CD4-positive, alpha-beta T cell treated with Interleukin-2 at 100 ng/mL for 4 hours (primary cell): ENCODE measurements around the gene RPL18A.

Experiments used
- DNase-seq: peaks from one replicate; pipeline ENCODE4 v3.0.0-alpha.2; 2020; ENCODE audit warnings: low spot score

RPL18A gene

DNA sequence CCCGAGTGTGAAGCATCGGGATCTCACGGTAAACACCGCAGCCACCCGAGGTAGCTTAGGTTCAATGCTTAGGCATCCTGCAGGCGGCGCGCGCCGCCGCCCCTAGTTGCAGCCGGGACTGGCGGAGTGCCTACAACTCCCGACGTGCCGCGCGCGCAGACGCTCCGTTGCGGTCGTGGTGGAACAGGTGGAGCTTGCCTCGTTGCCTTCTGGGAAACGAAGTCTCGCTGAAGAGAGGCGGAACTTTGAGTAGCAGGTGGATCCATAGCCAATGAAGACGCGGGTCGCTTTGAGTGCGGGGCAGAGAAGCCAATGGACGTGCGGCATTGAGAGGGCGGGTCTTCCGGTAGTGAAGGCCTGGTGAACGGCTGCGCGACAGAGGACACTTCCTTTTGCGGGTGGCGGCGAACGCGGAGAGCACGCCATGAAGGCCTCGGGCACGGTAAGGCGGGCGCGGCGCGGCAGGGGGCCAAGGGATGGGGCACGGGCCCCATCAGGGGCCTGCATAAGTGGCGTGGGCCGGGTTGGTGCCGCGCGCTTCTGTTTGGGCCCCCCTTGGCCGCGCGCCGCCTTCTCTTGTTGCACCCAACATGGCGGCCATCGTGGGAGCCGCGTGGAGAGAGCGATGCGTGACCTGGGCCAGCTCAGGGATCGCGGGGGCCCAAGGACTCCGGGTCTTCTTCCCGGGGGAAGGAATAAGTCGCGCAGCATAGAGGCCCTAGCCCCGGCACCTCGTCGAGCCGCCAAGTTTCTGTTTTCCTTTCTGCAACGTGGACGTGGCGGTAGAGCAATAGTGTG lies at the start of gene RPL18A:
Gene RPL18A, plus strand, starts transcription at position 378 of the 798 bp plus-strand sequence. Its CDS starts 47 bp downstream, at position 425.
- peak; percentile 100 for DNase-seq

DNA sequence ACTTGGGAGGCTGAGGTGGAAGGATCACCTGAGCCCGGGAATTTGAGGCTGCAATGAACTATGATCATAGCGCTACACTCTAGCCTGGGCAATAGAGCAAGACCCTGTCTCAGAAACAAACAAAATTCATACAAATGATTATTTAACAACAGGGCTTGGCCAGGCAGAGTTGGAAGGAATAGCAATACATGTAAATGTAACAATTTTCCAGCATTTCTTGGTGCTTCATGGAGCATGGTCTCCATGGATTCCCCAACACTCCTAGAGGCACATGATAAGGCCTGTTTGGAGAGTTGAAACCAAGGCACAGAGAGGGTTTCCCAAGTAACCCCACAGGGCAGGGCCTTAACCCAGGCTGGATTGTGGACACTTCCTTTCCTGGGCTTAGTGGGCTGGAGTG lies 48.6 kb upstream of the RPL18A start:
- no peak for DNase-seq

DNA sequence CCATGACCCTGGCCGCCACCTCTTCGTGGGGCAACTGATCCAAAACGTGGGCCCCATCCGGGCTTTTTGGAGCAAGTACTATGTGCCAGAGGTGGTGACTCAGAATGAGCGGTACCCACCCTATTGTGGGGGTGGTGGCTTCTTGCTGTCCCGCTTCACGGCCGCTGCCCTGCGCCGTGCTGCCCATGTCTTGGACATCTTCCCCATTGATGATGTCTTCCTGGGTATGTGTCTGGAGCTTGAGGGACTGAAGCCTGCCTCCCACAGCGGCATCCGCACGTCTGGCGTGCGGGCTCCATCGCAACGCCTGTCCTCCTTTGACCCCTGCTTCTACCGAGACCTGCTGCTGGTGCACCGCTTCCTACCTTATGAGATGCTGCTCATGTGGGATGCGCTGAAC lies 48.0 kb upstream of the RPL18A start:
- DNase-seq = no peak

DNA sequence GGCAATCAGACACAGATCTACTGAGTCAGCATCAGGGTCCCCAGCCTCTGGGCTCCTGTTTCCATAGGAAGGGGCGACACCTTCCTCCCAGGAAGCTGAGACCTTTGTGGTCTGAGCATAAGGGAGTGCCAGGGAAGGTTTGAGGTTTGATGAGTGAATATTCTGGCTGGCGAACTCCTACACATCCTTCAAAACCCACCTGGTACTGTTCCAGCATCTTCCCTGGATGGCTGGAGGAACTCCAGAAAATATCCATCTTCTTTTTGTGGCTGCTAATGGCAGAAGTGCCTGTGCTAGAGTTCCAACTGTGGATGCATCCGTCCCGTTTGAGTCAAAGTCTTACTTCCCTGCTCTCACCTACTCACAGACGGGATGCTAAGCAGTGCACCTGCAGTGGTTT lies 47.6 kb upstream of the RPL18A start:
- DNase-seq = no peak

DNA sequence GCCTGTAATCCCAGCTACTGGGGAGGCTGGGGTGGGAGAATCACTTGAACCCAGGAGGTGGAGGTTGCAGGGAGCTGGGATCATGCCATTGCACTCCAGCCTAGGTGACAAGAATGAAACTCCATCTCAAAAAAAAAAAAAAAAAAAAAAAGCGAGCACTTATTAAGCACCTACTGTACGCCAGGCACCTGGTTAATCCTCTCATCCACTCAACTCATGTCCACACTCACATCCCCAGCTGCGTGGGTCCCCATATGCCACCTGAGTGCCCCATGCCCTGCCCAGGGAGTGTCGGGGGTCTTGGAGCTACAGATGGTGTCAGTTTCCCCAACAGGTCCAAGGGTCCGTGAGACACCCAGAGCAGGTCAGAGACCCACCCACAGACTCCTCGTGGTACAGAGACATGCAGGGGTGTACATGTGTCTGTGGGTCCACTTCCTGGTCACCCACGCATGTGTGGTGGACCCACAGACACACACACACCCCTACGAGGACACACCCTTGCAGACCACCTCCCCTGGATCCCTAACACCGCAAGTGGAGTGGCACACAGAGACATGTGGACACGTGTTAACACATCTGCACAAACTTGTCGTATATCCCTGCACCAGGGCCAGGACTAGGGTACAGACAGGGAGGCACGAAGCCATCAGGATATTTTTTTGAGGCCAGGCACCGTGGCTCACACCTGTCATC lies 41.9 kb upstream of the RPL18A start:
- no peak for DNase-seq

DNA sequence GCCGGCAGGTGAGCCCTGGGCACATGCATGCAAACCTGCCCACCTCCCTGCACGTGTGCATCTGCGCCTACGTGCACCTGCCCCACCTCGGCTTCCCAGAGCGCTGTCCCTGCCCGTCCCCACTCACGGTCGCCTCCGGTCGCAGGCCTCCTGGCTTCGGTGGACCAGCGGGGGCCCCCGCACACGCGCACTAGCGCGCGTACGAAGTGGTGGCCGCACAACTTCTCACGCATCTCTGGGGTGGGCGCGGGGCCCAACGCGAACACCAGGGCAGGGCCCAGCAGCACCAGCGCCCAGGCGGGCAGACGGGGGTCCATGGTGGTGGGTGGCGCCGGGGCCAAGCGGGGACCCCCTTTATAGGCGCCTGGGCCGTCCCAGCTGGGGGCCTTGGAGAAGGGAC lies 38.5 kb upstream of the RPL18A start, which contains the start of gene INSL3:
Gene INSL3, minus strand, starts transcription at position 330 of the 400 bp plus-strand sequence. Its CDS starts 13 bp downstream, at position 317.
- no peak for DNase-seq

DNA sequence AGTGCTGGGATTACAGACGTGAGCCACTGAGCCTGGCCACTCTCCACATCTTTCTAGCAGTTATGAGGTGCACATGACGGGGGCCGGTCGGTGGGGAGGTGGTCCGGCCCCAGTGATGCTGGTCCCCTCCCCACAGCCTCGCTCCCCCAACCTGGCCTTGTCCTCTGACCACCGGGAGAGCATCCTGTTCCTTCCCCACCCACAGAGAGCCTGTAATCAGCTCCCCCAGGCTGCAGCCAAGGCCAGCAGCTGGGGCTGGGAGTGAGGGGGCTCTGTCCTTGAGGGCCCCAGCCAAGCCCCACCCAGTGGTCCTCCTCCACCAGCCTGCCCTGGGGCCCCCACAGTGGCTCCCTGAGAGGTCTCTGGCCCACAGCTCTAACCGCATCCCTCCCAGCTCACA lies 35.4 kb upstream of the RPL18A start:
- DNase-seq = no peak

DNA sequence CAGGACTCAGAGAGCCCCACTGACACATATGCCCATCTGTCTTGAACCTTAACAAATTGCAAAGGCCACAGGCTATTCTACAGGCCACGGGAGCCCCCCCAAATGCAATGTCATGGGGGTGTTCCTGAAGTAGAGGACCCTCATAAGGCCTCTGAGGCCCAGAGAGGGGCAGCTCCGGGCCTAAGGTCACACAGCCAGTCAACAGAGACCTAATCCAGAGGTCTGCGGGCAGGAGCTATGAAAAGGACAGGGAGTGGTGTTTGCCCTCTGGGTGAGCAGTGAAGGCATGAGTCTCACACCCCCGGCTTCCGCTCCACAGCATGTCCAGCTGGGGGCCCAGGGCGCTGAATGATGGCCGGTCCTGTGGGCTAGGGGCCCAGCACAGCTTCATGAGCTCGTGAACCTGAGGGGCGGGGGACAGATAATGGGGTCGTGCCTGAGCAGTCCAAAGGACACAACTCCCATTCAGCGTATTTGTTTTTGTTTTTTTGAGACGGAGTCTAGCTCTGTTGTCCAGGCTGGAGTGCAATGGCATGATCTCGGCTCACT lies 33.1 kb upstream of the RPL18A start:
- DNase-seq = no peak

DNA sequence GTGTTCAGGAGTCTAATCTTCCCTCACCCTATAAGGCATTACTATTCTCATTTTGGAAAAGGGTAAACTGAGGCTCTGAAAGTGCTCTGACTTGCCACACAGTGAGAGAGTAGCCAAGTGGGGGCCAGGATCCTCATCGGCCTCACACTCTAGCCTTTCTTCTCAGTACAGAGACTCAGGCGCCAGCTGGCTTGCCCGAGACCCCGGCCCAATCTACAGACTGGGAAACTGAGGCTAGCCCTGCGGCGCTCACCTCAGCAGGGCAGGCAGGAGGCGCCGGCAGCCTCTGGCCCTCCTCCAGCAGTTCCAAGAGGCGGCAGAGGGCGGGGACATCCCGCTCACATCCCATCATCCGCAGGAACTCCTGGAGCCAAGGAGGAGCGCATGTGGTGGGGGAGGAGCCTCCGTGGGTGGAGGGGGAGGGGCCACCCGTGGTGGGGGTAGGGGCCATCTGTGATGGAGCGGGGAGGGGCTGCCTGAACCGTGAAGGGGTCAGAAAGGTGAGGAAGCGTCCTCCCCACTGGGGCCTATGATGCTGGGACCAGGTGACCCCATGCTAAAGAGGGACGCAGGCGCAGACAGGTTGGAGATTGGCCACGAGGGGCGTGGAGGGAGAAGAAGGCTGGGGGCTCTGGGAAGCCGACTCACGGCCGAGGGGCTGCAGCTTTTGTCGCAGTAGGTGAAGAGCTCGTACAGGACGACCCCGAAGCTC lies 29.7 kb upstream of the RPL18A start:
- no peak for DNase-seq

DNA sequence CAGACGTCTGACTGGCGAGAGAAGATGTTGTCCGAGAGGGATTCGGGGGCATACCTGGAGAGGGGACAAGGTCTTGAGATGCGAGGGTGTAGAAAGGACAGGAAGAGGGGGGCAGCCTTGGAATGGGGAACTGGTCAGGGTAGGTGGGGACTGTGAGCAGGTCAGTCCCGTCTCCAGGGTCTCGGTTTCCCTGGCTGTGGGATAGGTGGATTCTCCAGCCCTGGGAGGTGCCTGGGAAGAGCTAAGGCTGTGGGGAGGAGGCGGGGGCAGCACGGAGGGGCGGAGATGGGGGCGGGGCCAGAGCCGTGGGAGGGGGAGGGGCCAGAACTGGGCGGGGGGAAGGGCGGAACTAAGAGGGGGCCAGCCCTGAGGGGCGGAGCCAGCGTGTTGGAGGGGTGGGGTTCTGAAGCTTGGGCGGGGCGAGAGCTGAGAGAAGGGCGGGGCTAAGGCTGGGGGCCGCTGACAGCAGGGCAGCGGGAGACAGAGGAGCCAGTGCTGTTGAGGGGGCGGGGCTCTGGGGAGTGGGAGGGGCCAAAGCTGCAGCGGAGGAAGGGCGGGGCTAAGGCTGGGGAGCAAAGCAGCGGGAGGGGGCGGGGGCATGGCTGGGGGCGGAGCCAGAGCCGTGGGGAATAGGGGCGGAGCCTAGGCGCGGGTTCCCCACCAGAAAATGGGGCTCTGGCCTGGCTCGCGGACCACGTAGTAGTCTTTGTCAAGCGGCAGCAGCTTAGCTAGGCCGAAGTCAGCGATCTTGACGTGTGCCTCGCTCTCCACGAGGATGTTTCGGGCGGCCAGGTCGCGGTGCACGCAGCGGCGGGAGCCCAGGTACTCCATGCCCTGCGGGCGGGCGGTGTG lies 28.9 kb upstream of the RPL18A start:
- no peak for DNase-seq

DNA sequence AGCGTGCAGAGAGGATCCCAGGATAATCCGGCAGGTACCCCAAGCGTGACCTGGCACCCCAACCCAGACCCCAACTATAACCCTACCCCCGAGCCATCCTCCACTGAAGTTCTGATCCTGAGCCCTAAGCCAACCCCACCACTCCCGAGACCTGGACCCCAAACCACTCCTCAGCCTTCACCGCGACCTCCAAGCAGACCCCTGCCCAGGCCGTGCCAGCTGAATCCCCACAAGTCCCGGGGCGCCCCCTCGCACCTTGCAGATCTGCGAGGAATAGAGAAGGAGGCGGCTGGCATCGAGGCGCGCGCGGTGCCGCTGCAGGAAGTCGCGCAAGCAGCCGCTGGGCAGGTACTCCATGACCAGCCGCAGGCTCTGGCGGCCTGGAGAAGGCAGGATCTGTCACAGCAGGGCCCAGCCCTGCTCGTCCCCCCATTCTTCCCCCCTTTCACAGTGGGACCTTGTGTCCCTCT lies 28.3 kb upstream of the RPL18A start:
- DNase-seq = no peak

DNA sequence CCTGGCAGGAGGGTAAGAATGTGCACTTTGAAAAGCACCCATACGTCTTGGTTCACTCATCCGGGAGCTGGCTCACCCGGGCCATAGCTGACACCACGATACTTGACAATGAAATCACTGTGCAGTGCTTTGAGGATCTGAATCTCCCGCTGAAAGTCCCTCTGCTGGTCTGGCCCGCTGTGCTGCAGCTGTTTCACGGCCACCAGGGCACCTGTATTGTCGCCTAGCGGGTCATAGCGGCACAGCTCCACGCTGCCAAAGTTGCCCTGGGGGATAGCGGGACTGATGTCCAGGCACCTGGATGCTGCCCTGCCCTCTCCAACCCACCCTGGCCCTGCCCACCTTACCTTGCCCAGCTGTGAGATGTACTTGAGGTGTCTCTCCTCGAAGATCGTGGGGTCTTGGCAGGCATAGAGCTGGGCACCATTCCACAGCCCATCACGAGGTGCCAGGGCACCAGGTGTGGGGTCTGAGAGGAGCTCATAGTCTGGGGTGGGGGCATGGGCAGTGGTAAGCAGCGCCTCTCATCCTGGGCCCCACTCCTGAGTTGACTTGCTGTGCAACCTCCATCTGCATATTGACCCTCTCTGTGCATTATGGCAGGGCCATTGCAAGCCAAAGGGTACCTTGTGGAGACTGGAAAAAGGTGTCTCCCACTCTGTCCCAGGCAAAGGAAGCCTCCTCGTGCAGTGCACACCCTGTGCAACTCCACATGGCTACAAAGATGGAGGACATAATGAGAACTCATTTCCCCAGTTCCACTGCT lies 27.1 kb upstream of the RPL18A start:
- DNase-seq = no peak

DNA sequence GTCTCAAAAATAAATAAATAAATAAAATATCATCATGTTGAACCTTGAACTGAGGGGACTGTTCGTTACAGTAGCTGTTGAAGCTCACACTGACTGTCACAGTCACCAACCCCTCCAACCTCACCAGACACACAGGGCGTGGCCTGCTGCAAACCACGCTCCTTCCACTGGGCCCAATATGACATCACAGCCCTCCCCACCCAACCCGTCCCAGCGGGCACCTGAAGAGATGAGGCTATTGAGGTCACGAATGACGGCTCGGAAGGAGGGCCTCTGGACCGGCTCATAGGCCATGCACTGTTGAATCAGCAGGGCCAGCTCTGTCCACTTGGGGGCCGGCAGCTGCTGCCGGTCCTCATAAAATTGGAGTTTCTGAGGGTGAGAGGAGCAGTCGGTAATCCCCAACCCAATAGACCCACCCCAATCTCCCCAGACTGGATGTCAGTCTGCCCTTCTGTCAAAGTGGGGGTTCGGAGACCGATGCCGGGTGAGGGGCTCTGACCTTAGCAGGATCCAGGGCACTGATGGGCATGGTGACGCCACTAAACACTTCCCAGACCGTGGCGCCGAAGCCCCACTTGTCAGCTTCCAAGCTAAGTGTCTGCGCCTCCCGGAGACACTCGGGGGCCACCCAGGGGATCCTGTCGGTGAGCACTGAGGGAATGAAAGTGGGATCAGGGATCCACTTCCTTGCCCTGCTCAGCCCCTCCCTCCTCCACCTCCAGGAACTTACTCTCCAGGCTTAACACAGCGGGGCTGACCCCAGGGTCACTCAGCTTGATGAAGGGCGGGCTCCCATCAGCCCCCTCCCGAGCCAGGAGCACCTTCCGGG lies 25.1 kb upstream of the RPL18A start:
- DNase-seq = no peak

DNA sequence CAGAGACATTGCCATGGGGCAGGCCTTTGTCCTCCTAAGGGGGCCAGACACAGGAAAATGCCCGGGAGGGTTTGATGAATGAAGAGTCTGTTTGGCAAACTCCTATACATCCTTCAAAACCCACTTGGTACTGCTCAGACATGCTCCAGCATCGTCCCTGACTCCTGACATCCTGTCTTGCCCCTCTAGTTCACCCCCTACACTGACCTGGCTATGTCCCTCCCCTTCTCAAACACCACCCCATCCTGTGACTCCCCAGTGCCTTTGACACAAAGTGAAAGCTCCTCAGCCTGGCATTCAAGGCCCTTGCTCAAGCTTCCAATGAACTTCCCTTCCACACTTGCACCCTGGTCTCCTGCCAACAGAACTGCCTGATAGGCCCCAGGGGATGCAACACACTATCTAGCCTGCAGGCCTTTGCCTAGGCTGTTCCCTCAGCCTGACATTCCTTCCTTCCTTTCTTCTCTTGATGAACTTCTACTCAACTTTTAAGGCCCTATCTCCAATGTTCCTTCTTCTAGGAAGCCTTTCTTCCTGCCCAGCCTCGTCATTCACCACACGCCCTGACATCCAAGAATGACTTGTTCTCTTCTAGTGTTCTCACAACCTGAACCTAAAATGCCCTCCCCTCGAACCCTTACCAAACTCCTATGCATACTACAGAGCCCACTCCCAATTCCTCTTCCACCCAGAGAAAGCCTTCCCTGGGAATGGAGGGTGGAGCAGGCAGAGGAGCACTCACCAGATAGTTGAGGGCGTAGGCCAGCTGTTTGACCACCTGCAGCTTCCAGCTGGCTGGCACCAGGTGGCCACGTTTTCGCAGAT lies 24.3 kb upstream of the RPL18A start:
- no peak for DNase-seq

DNA sequence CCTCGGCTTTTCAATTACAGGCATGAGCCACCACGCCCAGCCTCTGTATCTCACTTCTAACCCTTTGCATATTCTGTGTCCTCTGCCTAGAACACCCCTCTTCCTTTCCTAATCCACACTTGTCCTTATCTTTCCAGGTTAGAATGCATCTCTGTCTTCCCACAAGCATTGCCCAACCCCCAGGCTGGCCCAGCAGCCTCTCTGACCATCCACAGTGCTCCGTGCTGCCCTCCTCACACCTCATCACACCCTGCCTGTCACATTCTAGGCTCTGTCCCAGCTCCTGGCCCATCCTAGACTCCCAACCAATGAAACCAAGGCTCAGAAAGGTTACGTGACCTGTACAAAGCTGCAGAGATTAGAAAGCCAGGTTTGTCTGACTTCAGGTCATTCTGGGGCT lies 23.2 kb upstream of the RPL18A start:
- no peak for DNase-seq

DNA sequence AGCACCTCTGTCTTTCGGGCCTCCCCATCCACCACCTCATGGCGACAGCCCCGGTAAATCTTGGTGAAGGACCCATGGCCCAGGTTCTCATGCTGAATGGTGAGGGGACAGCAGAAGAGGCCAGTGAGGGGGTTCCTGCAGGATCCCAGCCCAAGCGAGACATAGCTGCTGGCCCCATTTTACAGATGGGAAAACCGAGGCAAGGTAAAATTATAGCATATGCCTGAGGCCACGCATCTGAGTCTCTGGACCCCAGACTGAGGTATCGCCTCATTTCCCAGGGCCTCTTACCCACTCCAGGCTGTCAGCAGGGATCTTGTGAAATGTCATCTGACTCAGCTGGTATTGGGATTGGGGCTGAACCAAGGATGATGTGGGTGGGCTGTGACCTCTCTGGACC lies 21.7 kb upstream of the RPL18A start:
- DNase-seq = no peak

DNA sequence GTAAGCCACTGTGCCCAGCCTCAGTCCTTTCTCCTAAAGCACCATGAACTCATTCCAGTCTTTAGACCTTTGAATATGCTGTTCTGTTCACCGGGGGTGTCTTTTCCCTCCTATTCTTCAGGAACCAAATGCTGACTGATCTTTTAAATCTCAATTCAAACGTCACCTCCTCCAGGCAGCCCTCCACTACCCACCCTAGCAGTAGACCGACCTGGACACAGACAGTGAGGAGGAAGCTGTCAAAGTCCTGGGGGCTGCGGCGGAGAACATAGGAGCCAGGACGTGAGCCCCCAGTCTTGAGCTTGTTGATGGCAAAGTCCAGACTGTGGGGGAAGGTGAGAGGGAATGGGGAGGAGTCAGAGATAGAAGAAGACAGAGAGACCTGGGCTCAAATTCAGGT lies 19.7 kb upstream of the RPL18A start:
- DNase-seq = no peak

DNA sequence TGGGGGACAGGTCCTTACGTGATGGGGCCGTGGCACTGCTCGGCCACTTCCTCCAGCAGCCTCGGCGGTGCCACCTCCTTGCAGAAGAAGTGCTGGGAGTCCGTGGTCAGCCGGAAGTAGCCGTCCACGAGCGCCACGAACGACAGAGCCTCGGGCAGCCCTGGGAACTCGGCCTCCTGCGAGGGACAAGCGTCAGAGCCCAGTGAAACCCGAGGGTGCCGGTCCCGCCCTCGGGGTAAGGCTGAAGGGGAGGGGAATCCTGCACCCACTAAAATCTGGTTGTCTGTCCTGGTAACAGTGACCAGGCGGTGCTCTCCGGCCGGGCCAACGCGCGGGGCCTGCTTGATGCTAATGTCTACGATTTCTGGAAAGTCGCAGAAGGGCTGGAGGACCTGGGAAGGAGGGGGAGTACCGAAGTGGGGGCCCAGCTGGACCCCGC lies 18.3 kb upstream of the RPL18A start:
- DNase-seq = no peak
